WERI-Rb-1 (cell line): ENCODE measurements around the gene CCDC83.
A peak's percentile ranks its signal among the peaks of the same experiment; 100 is the strongest.
"Not testable (repeated sequence)": the region's sequence is repeated elsewhere in the genome, so short reads cannot be mapped to it uniquely, and the experiment has no call there.

Source experiments
- DNase-seq: peaks from one replicate; pipeline ENCODE4 v3.0.0-alpha.2; 2020
- H3K27ac ChIP-seq: fragments of 250-450 bp; sonication (Bioruptor Pico); 2 replicates; pipeline ENCODE4 v1.5.1; 2020; ENCODE audit warnings: mild to moderate bottlenecking, moderate library complexity
- H3K27me3 ChIP-seq: fragments of 250-450 bp; sonication (Bioruptor Pico); 2 replicates; pipeline ENCODE4 v1.5.1; 2021; ENCODE audit warnings: mild to moderate bottlenecking, low read depth, moderate library complexity; ENCODE audit not compliant: insufficient read depth, severe bottlenecking
- H3K36me3 ChIP-seq: fragments of 250-450 bp; sonication (Bioruptor Pico); 2 replicates; pipeline ENCODE4 v1.5.1; 2020; ENCODE audit warnings: mild to moderate bottlenecking, moderate library complexity
- H3K4me3 ChIP-seq: 2 replicates; pipeline ENCODE4 v1.5.1; 2011; ENCODE audit warnings: low read depth, mild to moderate bottlenecking, control low read depth, low read length
- H3K9me3 ChIP-seq: fragments of 250-450 bp; sonication (Bioruptor Pico); 2 replicates; pipeline ENCODE4 v1.5.1; 2021; ENCODE audit warnings: mild to moderate bottlenecking, moderate library complexity; ENCODE audit not compliant: severe bottlenecking
- TF ChIP-seq, protein P1 (sequence below): IDR thresholded peaks from 2 replicates; pipeline ENCODE4 v1.5.1; 2011; ENCODE audit warnings: low read depth, mild to moderate bottlenecking, control low read depth, inconsistent platforms, low read length

Gene CCDC83

DNA sequence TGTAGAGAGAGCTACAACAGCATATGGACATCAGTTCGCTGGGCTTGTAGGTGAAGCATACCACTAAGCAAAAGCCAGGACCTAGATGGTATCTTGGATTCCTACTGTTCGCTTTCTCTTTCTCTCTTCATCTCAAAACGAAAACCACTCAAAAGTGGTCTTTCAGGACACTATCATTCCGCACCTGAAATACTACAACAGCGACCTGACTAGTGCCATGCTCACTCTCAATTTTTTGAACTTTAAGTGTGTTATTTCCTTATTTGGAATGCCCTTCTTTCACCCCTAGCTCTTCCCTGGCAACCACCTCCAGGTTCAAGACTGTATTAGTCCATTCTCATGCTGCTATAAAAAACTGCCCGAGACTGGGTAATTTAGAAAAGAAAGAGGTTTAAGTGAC is 59.2 kb downstream of the CCDC83 start:
- peak overlapping the region; percentile 46 for H3K27ac ChIP-seq
- TF ChIP-seq, protein P1, sequence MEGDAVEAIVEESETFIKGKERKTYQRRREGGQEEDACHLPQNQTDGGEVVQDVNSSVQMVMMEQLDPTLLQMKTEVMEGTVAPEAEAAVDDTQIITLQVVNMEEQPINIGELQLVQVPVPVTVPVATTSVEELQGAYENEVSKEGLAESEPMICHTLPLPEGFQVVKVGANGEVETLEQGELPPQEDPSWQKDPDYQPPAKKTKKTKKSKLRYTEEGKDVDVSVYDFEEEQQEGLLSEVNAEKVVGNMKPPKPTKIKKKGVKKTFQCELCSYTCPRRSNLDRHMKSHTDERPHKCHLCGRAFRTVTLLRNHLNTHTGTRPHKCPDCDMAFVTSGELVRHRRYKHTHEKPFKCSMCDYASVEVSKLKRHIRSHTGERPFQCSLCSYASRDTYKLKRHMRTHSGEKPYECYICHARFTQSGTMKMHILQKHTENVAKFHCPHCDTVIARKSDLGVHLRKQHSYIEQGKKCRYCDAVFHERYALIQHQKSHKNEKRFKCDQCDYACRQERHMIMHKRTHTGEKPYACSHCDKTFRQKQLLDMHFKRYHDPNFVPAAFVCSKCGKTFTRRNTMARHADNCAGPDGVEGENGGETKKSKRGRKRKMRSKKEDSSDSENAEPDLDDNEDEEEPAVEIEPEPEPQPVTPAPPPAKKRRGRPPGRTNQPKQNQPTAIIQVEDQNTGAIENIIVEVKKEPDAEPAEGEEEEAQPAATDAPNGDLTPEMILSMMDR: no peak
- no peaks in the 10 kb centered on the region for H3K36me3 ChIP-seq

DNA sequence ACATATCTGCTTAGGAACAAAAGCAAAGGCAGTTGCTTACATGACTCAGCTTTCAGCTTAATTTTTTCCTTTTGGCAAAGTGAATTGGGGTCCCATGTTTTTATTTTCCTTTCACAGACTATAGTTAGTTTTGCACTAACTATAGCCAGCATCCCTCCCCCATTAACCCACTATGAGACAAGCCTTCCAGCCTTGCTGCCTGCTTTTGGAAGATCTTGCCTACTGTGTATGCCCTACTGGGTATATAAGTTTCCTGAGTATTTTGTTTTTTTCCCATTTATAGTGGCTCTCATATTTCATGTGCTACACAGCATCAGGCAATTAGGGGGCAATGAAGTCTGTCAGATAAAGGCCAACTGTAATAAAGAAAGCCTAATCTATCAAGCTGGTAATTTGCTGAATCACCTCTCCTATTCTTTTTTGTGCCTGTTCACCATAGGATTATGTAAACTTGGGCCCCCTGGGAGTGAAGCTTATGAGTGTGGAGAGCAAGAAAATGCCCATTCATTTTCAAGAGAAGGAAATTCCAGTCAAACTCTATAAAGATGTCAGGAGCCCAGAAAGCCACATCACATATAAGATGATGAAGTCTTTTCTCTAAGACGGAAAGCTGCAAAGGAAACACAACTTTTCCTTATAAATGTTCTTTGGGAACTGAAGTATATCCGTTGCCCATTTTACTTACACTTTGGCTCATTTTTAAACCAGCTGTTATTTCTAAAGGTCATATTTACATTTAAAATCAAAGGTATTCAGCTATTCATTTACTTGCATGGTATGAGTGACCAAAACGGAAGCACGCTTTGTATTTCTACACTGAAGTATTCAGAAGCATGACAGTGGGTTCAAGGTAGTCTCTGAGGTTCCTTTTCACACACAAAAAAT is 64.0 kb downstream of the CCDC83 start:
- TF ChIP-seq, protein P1: no peak
- no peak overlapping the region for H3K4me3 ChIP-seq
- H3K9me3 ChIP-seq: peaks cover 6% of the 10 kb centered on the region
- H3K27ac ChIP-seq: no peak overlapping the region
- DNase-seq: no peak
- H3K27me3 ChIP-seq: no peaks in the 10 kb centered on the region
- H3K36me3 ChIP-seq: no peaks in the 10 kb centered on the region

More for the DNA sequence above, 59.2 kb downstream of the CCDC83 start:
- H3K9me3 ChIP-seq: peaks cover 6% of the 10 kb centered on the region
- no peaks in the 10 kb centered on the region for H3K27me3 ChIP-seq
- no peak for DNase-seq
- H3K4me3 ChIP-seq: no peak overlapping the region; the same call in 1 of the 2 replicates

DNA sequence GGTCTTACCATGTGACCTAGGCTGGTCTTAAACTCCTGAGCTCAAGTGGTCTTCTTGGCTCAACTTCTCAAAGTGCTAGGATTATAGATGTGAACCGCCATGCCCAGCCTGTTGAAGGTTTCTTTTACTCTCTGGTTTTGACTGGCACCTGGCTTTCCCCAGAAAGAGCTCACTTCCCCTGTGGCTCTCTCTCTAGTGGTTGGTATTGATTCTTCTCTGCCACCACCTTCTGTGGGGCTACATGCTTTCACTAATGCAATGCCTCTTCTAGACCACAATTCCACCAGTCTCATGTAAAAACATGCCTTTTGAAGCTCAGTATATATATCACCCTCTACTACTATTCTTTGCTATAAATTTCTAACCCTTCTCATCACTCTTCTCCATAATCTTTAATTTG is 67.2 kb downstream of the CCDC83 start:
- no peak overlapping the region for H3K27ac ChIP-seq
- H3K36me3 ChIP-seq: no peaks in the 10 kb centered on the region
- no peak overlapping the region for H3K4me3 ChIP-seq
- H3K27me3 ChIP-seq: no peaks in the 10 kb centered on the region
- H3K9me3 ChIP-seq: no peaks in the 10 kb centered on the region
- TF ChIP-seq, protein P1: no peak
- DNase-seq: no peak

DNA sequence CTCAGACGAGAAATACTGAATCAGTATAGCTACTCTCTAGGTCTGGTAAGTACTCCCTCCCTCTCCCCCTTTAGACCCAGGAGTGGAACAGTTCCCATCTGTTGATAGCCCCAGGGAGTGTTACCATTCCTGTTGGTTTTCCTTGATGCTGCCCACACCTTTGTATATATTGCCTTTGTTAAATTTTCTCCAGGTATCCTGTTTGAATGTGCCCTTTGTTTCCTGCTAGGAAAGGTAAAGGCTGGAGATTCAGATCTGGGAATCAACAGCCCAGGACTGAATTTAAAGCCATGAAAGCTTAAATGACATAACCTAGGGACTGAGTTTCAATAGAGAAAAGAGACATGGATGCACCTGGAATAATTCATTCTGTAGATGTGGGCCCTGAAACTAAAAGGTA is 68.3 kb downstream of the CCDC83 start:
- Histone ChIP-seq H3K27ac (no peak overlapping the region), H3K4me3 (no peak overlapping the region), H3K9me3 (no peaks in the 10 kb centered on the region), H3K36me3 (no peaks in the 10 kb centered on the region), H3K27me3 (no peaks in the 10 kb centered on the region)
- no peak for DNase-seq
- TF ChIP-seq, protein P1: no peak

DNA sequence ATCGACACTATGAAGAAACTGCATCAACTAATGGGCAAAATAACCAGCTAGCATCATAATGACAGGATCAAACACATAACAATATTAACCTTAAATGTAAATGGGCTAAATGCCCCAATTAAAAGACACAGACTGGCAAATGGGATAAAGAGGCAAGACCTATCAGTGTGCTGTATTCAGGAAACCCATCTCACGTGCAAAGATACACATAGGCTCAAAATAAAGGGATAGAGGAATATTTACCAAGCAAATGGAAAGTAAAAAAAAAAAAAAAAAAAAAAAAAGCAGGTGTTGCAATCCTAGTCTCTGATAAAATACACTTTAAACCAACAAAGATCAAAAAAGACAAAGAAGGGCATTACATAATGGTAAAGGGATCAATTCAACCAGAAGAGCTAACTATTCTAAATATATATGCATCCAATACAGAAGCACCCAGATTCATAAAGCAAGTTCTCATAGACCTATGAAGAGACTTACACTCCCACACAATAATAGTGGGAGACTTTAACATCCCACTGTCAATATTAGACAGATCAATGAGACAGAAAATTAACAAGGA is 71.6 kb downstream of the CCDC83 start:
- not testable (repeated sequence) for H3K27ac ChIP-seq, H3K27me3 ChIP-seq, H3K36me3 ChIP-seq, H3K4me3 ChIP-seq, H3K9me3 ChIP-seq, DNase-seq

DNA sequence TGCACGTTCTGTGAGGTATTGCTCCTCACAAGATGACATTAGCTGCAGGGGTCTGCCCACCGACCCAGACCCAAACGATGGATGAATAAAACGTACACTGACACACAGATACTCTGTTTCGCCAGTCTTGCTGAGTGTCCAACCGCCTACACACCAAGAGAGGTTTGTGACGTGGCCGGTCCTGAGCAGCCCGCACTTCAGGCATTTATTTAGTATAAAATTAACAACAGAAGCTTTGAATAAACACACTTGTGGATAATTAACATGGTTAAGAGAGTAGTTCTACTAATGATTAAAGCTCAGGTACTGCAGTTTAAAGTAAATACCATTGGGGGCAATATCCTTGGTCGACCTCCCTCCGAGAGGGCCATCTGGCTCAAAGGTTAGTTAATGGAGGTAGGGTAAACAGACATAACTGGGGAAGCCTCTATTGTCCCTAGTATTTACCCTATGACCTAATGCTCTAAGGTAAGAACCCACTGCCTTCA is 75.7 kb downstream of the CCDC83 start:
- Histone ChIP-seq H3K27ac (no peak overlapping the region), H3K27me3 (no peaks in the 10 kb centered on the region), H3K9me3 (peaks cover 3% of the 10 kb centered on the region), H3K4me3 (no peak overlapping the region), H3K36me3 (no peaks in the 10 kb centered on the region)
- no peak for DNase-seq
- TF ChIP-seq, protein P1: no peak
